Testis (tissue), 2 donors: ENCODE measurements around the gene VWA8.

ENCODE experiments used
- POLR2A ChIP-seq: fragments of 450-650 bp; IDR thresholded peaks from one replicate; pipeline ENCODE4 v1.6.1; 2017; ENCODE audit warnings: antibody characterized with exemption, mild to moderate bottlenecking, moderate library complexity
- TF ChIP-seq, protein P1 (sequence below), 3 experiments: fragments of 450-650 bp in 2 of 3; fragments of 200-600 bp in 1 of 3; sonication (generic) in 1 of 3; IDR thresholded peaks; one replicate each; pipeline ENCODE4 v1.5.1; 2016 to 2019; ENCODE audit warnings: antibody characterized with exemption in 3 of 3, mild to moderate bottlenecking in 2 of 3, moderate library complexity in 1 of 3

DNA sequence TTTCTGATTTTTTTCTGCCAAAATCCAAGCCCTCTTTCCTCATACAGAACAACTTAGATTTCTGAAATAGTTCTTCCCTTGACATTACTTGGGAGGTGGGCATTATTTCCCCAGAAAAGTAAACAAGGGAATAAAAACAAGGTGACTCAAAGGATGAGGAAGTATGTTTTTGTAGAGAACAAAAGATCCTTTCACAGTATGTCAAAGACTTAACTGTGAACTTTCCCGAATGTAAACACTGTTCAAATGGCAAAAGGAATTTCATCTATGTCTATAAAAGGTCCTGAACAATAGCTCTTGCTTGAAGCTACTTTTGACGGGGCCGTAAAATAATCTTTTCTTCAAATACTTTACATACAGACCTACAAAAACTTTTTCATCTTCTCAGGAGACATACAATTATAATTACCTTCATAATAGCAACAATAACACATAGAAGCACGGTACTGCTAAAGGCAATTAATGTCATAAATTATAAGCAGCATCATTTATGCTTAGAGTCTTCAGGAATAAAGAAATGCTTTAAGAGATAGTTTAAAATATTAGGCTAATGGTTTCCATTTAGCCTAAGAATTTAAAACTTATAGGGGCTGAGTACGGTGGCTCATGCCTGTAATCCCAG lies 312.5 kb downstream of the VWA8 start:
- TF ChIP-seq, protein P1, sequence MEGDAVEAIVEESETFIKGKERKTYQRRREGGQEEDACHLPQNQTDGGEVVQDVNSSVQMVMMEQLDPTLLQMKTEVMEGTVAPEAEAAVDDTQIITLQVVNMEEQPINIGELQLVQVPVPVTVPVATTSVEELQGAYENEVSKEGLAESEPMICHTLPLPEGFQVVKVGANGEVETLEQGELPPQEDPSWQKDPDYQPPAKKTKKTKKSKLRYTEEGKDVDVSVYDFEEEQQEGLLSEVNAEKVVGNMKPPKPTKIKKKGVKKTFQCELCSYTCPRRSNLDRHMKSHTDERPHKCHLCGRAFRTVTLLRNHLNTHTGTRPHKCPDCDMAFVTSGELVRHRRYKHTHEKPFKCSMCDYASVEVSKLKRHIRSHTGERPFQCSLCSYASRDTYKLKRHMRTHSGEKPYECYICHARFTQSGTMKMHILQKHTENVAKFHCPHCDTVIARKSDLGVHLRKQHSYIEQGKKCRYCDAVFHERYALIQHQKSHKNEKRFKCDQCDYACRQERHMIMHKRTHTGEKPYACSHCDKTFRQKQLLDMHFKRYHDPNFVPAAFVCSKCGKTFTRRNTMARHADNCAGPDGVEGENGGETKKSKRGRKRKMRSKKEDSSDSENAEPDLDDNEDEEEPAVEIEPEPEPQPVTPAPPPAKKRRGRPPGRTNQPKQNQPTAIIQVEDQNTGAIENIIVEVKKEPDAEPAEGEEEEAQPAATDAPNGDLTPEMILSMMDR (IDR thresholded peaks at IDR 0.05) = no peak
- TF ChIP-seq POLR2A = no peak
